CD4-positive, alpha-beta T cell treated with Interleukin-10 for 1 hour (primary cell): Measurements from ENCODE around the gene ALDH3B2.
"Not testable (repeated sequence)": the region's sequence is repeated elsewhere in the genome, so short reads cannot be mapped to it uniquely, and the experiment has no call there.

Experiments
- DNase-seq: peaks from one replicate; pipeline ENCODE4 v3.0.0-alpha.2; 2020

Gene ALDH3B2

DNA sequence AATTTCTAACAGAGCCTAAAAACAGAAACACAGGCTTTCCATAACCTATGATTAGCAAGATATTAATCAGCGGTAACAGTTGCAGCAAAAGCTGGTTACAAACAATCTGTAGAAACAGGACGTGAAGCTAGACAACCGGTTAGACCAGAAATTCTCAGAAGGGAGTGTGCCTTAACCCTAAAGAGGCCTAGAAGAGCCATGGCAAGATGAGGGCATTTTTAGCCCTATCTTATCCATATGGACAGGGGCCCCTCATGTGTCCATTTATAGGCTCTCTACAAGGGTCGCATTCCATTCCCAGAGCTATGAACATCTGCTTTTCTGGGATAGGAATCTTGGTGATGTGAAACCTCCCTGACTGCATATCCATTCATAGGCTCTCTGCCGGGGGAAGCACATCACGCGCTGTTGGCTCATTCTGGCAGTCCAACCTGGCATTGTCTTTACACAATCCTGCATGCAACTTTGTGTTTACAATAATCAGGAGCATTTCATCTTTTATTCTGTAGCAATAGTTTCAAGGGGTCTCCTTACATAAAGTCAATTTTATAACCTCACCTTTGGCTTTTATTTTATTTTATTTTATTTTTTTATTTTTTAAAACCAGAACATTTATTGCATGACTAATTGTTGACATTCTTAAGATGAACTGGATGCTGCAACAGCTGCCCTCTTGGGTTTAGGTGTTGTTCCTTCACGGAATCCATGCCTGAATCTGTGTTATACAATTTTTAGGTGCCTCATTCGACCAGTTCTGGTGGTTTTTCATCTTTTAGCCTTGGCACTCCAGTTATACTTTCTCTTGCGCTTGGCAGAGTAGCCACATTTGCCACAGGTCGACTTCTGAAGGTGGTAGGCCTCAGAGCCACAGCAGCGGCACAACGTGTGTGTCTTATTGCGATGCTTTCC, 8.0 kb upstream of the ALDH3B2 start:
- DNase-seq: not testable (repeated sequence)

DNA sequence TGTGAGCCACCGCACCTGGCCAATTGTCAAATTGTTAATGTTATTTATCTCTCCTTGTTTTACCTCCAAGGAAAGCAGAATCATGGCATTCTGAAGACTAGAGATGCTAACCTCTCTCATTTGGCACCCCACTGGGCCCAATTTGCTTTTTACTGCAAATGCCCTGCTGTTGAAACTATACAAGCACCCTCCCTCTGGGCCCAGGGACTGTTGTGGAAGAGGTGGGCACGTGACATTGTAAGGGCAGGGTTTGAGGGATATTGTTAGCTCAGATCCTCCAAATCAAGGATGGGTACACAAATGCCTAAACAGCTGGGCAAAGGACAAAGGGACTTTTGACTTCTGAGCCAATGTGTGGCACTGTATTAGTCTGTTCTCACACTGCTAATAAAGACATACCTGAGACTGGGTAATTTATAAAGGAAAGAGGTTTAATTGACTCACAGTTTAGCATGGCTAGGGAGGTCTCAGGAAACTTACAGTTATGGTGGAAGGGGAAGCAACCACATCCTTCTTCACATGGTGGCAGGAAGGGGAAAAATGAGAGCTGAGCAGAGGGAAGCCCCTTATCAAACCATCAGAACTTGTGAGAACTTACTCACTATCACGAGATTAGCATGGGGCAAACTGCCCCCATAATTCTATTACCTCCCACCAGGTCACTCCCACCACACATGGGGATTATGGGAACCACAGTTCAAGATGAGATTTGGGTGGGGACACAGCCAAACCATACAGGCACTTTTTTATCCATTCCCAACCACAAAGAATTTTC, 6.5 kb upstream of the ALDH3B2 start:
- no peak for DNase-seq

GRCh38 chr11:67675058-67675747, 780 bp upstream of the ALDH3B2 start:
- DNase-seq: no peak

DNA sequence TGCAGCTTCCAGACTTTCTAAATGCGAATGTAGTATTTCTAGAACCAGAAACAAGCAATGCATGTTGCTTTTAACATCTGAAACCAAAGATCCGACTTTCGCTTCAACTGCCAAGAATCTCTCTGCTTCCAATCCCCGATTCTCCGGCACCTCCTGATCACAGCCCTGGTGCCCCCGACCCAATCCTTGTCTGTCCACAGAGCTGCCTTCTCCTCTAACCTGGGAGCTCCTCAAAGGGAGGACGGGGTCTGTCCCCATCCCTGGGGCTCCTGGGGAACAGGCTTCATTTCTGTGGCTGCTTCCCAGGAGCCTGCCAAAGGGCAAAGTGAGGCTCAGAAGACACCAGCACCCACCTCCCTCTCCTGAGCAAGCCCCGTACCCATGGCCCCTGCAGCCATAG, 521 bp downstream of the ALDH3B2 start:
- DNase-seq: no peak

DNA sequence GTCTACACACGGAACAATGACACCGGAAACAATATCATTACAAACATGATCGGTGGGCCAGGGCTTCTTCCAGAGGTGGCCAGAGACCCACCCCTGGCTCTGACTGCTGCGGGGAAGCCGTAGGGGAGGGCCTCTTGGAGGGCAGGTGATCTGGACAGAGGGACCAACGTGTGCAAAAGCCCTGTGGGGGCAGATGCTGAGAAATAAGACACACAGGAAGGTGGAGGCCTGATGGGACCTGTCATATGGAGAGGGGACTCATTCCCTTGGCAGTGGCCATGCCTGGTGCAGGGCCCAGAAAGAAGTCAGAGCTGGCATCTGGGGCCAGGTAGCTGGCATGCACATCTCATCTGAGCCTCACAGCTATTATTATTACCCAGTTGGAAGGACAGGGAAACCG, 1.1 kb downstream of the ALDH3B2 start:
- DNase-seq: no peak

GRCh38 chr11:67671211-67671520, 3.3 kb downstream of the ALDH3B2 start:
- no peak for DNase-seq

- DNase-seq: no peak
These were observed 3.9 kb downstream of the ALDH3B2 start for GRCh38 chr11:67670316-67671210.

- no peak for DNase-seq
These were observed 6.3 kb downstream of the ALDH3B2 start for GRCh38 chr11:67668192-67668551.

- DNase-seq: no peak
These were observed 6.8 kb downstream of the ALDH3B2 start for GRCh38 chr11:67667490-67668191.

DNA sequence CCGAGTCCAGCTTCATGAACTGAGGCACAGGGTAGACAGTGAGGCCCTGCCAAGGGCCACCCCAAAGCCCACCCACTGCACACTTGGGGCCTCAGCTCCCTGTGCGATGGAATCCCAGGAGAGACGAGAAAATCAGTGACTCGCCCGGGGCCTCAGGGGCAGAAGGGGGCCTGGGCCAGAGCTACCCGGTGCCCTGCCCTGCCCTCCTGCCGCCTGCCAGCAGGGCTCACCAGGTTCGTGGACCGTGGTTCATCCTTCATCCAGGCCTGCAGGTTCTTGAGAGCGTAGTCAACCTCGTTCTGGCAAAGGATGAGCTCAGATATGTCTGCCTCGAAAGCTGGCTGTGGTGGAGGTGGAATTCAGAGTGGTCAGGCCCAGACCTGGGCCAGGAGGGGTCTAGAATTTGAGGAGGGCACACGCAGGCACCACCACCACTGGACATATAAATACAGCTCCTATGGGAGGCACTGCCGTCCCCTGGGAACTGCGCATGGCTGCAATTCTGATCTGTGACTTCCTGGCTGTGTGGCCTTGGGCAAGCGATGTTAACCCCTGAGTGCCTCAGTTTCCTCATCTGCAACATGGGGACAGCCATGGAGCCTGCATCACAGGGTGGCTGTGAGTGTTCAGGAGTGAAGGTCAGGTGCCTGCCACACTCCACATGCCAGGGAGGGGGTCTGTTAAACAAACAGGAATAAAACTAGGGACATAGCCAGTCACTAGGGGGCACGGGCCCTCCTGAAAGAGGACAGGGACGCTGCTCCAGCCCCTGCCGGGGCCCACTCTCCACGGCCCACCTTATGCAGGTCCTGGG, 7.5 kb downstream of the ALDH3B2 start:
- no peak for DNase-seq

- no peak for DNase-seq
These were observed 8.1 kb downstream of the ALDH3B2 start for GRCh38 chr11:67666303-67666645.

DNA sequence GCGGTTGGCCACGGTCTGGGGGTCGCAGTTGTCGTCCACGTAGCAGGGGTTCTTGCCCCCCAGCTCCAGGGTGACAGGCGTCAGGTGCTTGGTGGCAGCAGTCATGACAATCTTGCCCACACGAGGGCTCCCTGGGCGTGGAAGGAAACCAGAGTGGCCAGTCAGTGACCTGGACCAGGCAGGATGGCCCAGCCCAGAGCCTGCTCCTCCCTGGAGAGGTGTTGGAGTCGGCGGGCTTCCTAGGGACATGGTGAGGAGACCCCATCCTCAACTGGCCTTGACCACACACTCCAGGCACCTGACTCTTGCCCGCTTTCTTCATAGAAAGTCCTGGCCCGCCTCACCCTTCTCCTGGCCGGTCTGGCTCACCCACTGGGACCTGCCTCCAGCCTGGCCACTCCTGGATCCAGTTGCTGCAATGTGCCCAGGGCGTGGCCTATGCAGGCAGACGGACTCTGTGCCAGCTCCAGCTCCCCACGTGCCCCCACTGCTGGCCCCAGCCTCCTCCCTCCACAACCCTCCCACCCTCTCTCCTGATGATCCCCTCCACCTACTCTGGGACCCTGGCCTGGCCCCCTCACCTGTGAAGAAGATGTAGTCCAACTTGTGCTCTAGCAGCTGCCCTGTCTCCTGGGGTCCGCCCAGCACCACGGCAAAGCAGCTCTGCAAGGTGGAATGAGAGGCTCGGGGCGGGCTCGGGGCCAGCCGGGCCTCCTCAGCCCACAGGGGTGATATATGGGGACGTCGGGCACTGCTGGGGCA, 8.7 kb downstream of the ALDH3B2 start:
- no peak for DNase-seq

DNA sequence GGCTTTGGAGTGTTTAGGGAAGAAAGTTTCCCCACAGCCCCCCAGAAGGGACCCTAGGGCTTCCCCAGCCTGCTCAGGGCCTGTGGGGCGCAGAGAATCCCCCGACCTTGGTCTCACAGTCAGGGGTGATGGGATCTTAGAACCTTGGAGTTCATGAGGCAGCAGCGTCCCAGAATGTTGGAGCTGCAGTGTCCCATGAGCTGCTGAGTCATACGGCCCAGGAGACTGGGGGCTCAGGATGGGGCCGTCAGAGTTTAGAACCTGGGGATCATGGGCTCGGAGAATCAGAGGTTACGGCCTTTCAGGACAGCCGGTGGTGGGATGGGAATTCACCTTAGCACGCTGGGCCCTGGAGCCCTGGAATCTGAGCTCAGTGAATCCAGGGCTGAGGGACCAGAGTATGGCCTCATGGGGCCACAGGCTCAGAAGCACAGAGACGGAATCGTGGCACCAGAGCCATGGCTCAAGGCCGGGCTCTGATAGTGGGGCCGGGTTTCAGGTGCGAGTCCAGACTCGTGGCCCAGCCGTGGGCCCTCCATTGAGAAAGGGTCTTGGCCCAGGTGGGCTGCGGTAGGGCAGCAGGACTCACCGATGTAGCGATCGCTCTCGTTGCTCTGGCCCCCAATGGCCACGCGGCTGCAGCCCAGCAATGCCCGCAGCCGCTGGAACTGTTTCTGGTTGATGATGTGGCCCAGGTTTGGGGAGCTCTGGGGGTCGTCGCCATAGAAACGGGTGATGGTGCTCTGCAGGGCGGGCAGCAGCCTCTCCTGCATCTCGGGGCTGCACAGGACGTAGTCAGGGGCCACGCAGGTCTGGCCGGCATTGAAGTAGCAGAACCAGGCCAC, 9.5 kb downstream of the ALDH3B2 start:
- no peak for DNase-seq

DNA sequence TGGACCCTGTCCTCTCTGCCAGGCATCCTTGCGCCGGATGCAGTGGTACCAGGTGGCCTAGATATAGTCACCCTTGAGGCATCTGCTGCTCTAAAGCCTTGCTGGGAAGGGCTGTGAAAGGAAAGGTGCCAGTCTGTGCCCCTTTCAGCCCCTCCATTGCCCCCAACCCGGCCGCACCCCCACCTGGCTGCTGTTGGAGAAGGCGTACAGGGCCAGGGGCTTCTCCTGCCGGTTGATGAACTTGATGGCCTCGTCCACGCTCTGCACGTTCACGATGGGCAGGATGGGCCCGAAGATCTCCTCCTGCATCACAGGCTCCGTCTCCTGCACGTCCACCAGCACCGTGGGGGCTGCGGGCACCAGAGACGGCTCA, 10.2 kb downstream of the ALDH3B2 start:
- no peak for DNase-seq

DNA sequence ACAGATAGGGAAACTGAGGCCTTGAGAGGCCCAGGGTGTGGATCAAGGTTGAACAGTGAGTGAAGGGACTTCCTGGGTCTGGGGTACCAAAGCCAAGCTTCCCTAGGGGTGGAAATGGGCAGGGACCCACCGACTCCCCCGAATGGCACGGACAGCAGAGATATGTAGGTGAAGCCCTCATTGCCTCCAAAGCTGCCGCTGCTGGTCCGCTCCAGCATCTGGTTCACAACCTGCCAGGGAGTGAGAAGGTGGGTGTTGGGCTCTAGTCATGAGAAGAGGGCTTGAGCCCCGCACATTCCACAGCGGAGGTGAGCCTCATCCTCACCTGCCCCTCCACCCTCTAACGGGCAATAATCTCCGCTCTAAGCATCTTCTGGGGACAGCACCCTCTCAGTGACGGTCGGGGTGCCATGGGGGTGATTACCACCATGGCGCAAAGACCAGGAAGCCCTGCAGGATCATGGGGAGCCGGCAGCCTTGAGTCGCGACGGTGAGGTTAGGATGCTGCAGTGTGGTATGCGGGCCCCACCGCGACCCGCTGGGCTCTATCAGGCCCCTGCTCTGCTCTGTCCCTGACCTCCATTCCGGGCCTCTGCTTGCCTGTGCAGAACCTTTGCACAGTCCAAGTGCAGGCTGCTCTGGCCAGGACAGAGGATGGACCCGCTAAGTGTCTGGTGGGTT, 10.8 kb downstream of the ALDH3B2 start:
- no peak for DNase-seq

DNA sequence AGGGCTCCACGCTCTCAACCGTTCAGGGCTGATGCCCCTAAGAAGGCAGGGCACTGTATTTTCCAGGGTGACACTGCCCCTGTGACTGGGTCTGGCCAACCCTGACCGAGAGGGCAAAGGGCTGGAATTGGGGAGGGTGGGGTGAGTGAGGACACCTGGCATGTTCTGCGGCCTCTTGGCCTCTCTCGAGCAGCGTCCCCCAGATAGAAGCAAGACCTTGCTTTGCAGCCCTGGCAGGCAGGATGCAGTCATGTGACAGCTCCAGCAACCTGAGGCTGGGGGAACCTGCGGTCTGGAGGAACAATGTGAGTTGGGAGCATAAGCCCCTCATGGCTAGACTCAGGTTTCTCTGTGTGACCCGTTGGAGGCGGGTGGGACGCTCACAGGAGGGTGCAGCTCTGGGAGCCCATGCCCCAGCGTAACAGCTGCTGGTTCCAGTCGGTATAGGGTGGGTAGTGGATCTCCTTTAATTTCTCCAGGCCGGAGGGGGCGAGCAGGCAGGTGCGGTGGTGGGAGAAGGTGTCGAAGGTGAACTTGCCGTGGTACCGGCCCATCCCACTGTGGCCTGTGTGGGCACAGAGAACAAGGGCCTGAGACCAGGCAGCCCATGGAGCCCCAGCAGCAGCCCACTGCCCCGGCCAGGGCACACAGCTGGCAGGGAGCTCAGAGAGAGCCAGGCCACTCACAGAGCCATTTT, 11.4 kb downstream of the ALDH3B2 start:
- no peak for DNase-seq

DNA sequence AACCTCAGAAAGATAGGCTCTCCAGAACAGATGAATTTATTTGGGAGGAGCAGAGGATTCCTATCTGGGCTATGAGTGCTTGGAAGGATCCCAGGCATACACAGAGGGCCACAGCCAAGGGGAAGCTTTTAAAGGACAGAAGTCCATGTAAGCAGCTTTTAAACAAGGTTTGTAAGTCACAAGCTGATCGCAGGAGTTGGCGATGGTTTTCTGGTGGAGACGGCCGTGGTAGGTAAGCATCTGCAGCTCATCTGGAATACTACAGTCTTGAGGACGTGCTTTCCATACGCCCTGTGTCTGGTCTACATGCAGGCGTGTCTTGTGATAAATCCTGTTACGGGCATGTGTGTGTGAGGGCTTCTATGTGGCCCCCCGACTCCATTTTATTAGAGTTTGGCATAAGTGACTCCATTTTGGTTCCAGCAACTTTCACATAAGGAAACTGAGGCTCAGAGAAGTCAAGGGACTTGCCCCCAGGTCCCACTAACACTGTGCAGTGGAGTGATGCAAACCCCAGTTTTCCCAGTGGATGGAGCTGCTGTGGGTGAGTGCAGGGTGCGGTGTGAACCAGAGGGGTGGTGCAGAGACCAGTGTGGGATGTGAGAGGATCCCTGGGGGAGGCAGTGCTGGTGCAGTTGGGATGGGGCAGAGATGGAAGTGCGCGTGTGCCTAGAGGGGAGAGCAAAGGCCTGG, 12.1 kb downstream of the ALDH3B2 start:
- no peak for DNase-seq

- not testable (repeated sequence) for DNase-seq
These were observed 13.7 kb downstream of the ALDH3B2 start for GRCh38 chr11:67660752-67661151.
